GM20000 (cell line): ENCODE results near the gene AVPR2.

Experiments
- DNase-seq: peaks from one replicate; pipeline ENCODE4 v3.0.0; 2012; ENCODE audit warnings: low spot score
- TF ChIP-seq, protein P1 (sequence below): IDR thresholded peaks from 2 replicates; pipeline ENCODE4 v1.5.1; 2012; ENCODE audit warnings: mild to moderate bottlenecking, control low read depth; ENCODE audit errors: extremely low read depth, missing control alignments

The AVPR2 gene

GRCh38 chrX:153903991-153904957 lies at the start of gene AVPR2:
Gene AVPR2 (plus strand): TSS chrX:153904673. CDS start chrX:153905146, 473 bp downstream.
- DNase-seq: no peak
- TF ChIP-seq, protein P1, sequence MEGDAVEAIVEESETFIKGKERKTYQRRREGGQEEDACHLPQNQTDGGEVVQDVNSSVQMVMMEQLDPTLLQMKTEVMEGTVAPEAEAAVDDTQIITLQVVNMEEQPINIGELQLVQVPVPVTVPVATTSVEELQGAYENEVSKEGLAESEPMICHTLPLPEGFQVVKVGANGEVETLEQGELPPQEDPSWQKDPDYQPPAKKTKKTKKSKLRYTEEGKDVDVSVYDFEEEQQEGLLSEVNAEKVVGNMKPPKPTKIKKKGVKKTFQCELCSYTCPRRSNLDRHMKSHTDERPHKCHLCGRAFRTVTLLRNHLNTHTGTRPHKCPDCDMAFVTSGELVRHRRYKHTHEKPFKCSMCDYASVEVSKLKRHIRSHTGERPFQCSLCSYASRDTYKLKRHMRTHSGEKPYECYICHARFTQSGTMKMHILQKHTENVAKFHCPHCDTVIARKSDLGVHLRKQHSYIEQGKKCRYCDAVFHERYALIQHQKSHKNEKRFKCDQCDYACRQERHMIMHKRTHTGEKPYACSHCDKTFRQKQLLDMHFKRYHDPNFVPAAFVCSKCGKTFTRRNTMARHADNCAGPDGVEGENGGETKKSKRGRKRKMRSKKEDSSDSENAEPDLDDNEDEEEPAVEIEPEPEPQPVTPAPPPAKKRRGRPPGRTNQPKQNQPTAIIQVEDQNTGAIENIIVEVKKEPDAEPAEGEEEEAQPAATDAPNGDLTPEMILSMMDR: no peak

- no peak for DNase-seq
- TF ChIP-seq, protein P1: no peak
These were observed 49.8 kb upstream of the AVPR2 start for GRCh38 chrX:153854702-153855101.

- TF ChIP-seq, protein P1: no peak
- DNase-seq: no peak
These were observed 47.0 kb upstream of the AVPR2 start for GRCh38 chrX:153857348-153857903.

DNA sequence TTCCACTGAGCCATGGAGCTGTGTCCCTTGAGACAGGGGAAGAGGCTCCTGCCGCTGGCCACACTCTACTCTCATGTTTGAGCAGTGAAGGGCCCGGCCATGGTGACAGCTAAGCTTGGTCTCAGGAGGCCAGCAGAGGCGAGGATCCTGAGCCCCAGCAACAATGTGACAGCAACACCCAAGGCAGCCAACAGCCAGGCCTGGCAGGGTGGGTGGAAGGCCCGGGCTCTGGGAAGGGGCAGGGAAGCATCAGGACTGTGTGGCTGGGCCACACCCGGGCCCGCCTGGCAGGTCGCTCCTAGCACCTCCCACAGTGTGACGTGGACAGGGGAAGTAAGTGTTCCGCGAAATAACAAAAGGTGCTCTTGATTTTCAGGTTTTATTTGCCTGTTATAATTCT lies 43.3 kb upstream of the AVPR2 start:
- DNase-seq: no peak
- TF ChIP-seq, protein P1: no peak

DNA sequence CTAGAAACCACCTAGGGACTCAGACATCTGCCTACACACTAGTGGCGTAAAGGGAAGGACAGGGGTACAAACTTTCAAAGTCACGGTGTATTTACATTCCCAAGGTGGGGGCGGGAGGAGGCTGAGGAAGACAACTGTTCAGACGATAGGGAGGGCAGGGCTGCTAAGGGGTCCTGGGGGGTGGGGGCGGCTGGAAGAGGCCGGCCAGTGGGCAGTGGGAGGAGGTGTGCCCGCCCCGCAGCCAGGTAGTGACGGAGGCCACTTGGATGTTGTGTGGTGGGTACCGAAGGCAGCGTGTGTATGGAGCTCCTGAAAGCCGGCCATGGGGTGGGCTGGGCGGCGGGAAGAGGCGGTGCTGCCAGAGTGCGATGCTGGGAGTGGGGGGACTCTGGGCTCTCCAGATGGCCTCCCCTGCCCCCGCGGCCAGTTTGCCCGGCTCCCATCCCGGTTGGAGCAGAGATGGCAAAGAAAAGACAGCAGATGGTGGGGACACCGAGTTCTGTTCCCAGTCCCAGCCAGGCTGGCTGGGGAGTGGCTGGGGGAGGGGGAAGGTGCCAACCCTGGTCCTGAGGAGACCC lies 42.7 kb upstream of the AVPR2 start:
- no peak for DNase-seq
- TF ChIP-seq, protein P1: no peak

DNA sequence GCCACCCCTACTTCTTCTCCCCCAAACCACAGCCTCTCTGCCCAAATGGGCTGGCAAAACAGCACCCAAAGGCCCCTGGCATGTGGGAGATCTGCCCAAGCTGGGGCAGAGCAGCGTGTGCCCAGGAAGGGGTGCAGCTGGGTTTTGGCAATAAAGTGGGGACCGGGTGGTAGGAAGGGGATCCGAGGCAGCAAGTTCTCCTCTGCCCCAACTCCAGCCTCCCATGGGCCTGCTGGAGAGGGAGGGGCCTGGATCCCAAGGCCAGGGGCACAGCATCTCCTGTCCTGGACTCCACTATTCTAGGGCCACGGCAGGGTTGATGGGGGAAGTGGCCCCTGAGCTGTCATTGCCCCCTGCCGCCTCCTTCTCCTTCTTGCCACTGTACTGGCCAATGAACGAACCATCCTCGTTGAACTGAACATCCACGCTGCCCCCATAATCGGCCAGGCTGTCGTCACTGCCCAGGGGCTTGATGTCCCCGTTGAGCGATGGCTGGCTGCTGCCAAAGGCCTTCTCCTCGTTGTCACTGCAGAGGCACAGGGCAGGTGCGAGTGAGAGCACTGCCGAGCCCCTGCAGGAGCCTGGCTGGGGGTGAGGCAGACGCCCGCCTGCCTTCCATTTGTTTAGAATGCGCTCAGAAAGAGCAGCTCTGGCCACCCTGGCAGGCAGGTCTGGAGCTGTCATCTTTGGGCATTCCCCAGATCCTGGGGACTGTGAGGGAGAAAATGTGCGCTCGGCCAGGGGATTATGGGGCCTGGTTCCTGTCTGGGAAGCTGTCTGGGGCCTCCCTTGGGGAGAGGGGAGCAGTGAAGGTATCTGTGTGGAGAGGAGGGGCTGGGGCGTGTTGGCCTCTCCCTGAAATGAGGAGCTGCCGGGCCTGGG lies 41.9 kb upstream of the AVPR2 start:
- no peak for DNase-seq
- TF ChIP-seq, protein P1: no peak
